ENCODE results near the gene PRRC1.

GRCh38 chr5:127506616-127507015 lies 10.8 kb upstream of the PRRC1 start:
- TF ChIP-seq CTCF (IDR thresholded peaks at IDR 0.05) (no peak), POLR2A (IDR thresholded peaks at IDR 0.05) (no peak)
